Glomerular visceral epithelial cell (primary cell): ENCODE results near the gene PID1.

Experiments
- DNase-seq: peaks from one replicate; pipeline ENCODE4 v3.0.0-alpha.2; 2016; ENCODE audit errors: extremely low spot score

Gene PID1

DNA sequence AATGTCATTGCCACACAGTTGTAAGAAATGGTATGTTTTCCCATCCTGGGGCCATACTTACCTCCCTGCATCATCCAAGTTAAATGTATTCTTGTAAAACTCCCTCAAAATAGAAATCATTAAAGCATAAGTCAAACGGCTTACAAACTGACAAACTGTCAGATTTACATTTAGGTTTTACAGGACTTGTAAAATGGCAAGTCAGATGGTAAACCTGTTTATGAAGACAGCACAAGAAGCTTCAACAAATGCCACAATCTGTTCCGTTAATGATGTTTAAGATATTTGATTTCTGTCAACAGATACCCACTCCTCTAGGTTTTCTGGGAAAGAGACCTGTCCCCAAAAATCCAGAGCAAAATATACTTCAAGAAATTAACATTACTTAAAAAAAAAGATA is 197.2 kb downstream of the PID1 start:
- DNase-seq, result no peak

DNA sequence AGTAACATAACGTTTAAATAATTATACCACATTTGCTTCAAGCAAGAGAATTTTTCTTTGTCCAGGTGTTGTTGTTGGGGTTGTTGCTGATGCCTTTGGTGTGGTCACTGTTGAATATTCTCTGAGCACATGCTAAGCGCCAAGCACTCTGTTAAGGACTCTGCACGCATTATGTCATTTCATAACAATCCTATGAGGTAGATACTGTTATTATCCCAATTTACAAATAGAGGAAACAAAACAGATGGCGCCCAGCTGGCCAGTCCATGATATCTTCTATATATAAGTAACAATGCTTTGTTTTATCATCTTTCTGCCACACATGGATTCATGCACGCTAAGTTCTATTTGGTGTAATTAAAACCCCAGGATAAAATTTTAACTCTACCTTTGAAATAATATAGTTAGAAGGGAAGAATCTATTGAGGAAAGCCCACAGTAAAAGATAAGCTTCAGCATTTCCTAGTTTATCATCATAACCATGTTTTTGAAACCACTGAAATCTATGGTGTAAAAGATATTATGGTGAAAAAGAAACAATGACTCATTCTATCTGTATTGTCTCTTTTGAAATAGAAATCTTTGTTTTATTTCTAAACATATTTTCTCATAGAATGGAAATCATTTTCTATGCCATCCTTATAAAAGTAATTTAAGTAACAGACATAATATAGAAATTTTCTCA is 199.7 kb downstream of the PID1 start:
- DNase-seq, result no peak

DNA sequence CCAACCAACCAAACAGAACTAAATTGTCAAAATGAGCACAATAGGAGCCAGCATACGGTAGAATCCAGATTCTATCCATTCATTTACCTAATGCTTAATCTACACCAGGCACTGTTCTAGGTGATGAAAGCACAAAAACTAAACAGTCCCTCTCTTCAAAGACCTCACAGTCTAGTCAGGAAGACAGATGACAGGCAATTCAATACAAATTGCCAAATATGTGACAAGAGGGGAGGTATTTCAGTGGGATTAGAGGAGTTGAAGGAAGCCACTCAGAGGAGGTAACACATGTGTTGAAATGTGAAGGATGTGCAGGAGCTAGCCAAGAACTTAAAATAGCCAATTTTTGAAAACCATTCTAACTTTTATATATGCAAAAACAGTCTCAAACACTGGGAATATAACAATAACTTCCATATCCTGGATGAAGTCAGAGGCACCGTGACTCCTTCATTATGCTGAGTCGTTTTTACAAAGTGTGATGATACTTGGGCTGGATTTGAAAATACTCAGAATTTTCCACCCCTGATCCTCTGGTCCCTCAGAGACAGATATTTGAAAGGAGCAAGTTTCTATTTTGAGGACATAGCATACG is 204.9 kb downstream of the PID1 start:
- no peak for DNase-seq

DNA sequence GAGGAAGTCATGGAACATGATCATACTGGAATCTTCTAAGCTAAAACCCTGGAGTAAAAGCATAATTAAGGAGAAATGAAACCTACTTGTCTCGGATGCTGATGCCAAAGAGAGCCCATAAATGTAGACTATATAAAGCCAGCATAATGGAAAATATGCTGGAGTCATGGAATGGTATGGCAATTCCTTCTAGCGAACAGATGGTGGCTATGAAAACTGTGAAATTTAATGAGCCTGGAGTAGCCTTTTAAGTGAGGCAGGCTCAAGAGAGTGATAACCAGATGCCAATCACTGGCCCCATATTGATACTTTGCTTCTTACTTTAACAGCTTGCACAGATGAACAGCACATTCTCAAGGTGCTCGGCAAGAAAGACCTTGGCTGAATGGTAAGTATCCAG is 206.3 kb downstream of the PID1 start:
- DNase-seq, result no peak

DNA sequence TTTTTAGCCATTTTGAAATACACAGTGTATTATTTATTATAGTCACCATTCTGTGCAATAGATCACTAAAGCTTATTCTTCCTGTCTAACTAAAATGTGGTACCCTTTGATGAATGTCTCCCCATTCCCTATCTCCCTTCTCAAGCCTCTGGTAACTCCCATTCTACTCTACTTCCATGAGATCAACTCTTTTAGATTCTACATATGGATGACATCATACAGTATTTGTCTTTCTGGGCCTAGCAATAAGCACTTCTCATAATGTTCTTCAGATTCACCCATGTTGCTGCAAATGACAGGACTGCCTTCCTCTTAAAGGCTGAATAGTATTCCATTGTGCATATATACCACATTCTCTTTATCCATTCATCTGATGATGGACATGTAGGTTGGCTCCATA is 210.9 kb downstream of the PID1 start:
- no peak for DNase-seq

DNA sequence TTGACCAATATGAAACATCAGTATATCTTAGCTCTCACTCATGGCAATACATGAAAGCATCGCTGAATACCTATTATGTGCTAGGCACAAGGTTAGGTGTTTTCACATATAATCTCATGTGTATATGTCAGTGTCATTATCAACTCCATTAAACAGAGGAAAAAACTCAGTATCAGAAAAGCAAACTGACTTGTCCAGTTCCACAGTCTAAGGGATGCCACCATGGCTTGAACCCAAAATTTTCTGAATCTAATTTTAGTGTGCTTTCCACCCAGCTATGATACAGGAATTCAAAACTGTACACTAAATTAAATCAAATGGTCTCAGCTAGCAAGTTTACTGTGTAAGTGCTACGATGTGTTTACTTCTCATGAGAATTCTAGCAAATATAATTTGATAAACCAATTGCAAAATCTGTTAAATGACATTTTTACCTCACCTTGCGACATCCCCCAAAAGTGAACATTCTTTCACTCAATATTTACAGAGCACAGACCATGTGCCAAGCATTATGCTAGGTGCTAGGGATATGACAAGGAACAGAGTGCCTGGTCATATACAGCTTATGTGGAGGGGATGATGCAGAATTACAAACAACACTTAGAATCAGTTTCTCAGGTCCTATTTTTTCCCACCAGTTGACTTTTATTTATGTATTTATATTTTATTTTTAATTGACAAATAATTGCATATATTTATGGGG is 211.6 kb downstream of the PID1 start:
- no peak for DNase-seq

DNA sequence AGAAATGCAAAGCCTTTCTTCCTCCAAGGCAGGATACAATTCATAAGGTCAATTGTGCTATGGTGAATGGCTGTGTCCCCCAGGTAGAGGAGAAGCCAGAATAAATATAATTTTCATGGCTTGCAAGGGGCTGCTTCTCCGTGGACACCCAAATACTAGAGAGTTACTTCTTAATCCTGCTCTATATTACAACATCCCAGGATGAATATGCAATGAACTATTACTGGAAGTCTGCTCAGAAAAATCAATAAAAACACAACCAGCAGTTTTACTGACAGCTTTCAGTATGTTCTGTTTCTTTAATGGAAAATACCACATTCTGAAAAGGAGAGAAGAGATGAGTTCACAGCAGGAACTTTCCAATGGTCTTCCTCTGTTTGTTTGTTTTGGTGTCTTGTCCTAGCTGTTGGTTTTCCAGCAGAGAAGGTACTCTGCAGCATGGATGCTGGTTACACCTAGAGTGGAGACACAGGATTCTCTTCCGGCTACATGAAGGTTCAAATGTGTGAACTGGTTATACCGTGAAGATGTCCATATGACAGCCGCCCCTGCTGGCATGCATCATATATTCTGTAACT is 213.0 kb downstream of the PID1 start:
- DNase-seq, result no peak

DNA sequence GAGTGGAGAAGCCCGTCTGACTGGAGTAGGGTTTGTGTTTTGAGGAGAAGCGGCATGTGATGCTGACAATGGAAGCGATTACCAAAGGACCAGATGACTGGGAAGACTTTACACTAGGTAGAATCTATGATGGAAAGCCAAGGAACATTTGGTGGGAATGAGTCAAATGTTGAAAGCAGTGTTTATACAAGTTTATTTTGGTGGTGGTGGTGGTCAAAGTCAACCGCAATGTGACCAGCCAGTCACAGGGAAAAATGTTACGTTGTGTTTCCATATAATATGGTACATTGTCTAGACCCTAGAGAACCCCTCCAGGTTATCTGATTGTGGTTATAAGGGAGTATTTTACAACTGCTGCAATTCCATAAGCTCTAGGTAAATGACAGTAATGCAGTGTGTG is 216.8 kb downstream of the PID1 start:
- DNase-seq, result no peak

DNA sequence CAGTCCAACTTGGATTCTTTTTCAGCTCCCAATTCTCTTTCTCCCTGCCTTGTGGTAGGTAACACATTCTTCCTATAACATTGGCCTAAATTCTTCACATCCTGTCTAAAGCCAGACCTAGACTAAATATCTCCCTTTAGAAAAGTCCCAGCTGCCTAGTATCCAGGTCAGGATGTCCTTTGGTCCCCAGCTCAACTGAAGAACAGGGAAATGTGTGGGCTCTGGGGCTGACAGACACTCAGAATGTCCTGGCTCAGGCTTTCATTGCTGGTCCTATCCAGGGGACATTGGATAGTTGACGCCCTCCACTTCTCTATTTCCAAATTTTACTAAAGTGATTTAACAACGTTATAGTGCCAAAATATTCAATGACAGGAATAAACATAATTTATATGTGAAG is 219.3 kb downstream of the PID1 start:
- no peak for DNase-seq

DNA sequence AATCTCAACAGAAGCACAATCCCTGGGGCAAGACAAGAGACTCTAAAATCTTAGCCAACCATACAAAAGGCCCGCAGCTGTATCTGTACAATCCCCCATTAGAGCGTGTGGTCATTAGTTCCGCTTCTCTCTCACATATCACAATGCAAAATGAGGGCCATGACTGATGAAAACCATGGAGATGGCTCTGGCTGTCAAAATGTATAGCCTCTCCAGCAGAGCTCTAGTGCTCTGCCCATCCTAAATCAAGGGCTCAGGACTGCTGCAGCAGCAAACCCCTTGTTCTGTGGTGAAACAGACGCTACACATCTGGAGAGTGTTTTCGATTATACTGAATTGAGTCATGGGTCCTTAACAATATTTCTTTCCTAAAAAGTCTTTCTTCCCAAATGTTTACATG is 221.0 kb downstream of the PID1 start:
- DNase-seq, result no peak

DNA sequence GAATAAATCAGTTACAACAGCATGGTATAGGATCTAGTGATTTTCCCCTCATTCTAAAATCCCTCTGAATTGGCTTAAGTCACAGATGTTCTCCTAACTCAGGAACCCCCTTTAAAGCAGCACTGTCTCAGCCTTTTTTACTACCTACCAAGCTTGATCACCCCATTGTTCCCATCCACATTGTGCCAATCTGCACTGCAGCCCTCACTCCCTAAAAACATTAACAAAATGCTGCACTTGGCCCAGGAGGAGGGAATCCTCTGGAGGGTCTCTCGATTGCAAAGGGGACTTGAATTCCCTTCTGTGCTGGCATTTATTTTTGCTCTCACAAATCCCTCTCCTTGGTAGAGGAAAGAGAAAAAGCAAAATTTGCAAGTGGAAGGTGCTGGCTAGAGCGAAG is 223.0 kb downstream of the PID1 start:
- no peak for DNase-seq

DNA sequence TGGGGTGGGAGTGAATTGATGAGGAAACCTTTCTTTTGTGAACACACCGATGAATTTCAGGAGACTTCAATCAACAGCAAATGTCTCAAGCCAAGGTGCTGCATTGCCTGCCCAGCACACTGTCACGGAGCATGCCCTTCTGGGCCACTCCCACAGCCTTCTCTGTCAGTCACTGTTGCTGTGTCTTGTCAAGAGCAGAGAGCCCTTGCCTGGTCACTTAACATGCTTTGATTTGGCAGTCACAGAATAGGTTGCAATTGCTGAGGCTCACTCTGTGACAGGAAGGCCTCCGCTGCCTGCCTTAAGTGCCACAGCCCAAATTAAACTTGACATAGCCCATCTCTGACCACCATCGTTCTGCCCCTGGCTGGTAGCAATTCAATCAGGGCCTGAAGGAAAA is 225.4 kb downstream of the PID1 start:
- no peak for DNase-seq

DNA sequence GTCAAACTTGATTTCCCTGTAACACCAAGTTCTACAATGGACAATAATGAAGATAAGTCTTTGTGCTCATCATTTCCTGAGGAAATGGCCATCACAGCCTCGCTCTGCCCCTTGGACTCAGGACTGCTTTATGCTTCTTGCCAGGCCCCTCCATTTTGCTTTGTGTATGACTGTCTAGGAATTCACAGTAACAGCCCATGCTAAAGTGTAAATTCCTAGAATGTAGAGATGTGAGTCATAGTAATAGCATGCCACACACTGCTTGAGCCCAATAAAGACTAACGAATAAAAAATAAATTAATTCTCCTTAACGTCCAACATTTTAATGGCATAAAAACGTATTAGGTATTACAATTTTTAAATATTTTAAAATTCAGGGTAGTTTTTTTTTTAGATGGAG is 226.5 kb downstream of the PID1 start:
- no peak for DNase-seq

DNA sequence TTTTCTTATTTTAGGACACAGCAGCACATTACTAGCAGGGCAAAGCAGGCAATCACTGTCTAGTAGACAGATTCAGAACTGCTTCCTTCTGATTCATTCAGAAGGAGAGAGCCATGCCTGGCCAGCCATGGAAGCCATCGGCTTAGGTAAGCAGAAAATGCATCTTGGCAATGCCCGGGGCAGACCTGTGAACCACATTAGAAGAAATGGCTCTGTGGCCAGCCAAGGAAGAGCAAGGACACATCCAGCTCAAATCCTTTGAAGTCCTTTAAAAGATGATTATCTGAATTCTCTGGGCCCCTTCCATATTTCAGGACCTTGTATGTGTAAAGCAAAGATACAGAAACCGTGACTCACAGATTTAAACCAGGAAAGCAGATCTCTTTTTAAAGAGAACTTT is 227.4 kb downstream of the PID1 start:
- DNase-seq, result no peak

DNA sequence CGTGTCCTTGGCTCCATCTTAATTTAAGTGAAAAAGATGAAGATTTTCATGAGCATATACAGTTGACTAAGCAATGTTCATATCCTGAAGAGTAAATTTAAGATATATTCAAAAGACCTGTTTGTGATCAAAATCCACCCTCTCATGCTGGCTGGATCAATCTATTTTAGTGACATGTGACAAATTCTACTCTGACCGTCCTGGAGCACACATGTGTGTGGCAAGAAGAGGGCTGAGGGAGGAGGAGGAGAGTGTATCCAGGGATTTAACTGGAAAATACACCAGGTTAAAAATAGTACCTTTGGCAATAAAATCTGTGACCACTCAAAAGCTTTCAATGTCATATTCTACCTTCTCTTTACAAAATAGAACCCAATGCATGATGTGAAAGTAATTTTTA is 228.7 kb downstream of the PID1 start:
- no peak for DNase-seq

DNA sequence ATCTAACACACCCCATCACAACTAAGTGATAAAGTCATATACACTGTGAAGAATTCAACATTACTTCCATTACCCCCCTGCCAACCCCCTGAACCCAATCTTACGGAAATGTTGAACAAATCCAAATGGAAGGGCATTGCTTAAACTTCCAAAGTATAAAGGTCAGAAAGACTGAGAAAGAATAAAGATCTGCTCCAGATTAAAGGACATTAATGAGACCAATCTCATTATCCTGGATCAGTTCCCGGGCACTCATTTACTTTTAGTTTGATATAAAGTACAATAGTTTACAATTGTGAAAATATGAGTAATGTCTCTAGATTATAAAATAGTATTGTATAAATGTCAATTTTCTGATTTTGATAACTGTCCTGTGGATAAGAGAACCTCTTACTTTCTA is 229.4 kb downstream of the PID1 start:
- no peak for DNase-seq

DNA sequence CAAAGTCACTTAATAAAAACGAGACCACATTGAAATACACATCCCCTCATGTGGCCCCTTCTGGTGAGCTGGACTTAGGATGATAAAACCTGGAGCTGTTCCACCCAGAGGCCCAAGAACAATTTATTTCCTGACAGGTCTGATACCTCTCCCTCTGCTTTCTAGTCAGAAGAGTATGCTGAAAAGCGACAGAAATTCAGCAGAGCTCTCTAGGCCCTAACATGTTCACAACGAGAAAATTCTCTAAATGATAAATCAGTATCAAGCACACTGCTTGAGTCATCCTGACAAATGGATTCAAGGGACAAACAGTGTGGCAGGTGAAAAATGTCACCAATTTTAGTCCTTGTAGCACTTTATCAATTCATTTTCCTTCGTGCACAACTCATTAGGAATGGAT is 233.5 kb downstream of the PID1 start:
- DNase-seq, result no peak

DNA sequence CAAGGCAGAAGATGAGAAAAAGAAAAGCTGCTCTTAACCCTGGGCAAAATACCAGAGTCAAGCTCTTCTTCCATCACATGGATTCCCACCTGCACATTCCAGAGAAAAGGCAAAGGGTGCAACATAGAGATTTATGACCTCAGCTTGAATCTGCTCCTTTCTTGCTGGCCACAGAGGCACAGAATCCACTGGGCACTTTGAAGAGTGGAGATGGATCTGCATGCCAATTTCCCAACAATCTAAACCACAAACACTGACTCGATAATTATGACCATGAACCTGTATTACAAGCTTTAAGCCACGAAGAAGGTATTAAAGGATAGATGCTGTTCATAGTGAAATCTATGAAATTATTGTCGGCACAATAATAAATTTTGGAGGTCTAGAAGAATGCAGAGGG is 237.3 kb downstream of the PID1 start:
- no peak for DNase-seq

DNA sequence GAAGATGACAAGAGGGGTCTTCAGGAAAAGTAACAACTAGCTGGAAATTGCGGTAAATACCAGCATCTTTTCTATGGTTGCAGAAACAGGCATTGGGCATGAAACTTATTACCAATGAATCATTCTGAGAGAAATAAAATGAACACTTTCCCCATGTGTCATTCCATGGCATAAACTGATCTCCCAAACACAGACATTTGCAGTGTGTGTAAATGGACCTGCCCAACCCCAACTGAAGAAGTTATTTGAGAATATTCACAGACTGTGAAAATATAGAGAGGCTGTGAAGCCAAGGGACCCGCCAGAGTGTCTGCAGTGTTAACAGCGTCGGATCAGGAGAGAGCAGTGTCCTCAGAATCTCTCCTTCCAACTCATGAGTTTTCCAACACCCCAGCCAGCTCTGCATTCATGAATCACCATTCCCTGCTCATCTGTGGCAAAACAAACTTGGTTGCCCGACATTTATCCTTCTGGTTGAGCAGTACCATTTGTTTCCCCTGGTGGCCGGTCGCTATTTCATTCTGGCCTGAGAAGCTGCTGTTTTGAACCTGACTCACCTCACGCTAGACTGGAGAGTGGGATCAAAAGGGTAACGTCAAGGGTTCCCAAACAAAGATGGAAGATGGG is 238.4 kb downstream of the PID1 start:
- no peak for DNase-seq

DNA sequence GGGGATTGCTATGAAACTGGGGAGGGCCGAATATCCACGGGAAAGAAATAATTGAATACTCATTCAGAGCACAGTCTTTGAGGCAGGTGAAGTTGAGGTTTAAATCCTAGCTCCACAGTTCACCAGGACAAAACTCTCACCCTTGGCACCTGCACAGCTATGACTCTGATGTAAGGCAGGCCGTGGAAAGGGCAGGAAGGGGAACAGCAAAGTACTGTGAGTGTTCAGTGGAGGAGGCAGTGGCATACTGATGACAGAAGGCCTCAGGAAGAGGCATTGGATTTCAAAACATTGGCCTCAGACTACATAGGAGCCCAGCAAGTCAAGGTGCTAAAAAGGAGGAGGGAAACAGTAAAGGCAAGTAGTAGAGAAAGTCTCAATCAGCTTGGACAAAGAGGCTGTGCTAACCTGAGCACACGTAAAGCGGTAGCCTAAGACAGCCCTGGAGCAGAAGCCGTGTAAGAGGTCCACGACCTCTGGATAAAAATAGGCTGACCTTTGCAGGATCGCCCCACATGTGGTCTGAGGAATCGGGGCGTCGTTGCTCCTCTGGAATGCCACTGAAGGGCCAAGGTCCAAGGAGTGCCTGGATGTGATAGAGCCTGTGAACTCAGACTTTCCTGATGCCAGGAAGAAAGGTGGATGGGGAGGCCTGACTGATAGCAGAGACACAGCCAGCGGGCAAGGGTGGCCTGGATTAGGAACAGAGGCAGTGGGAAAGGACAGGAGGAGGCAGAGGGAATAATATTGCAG is 243.6 kb downstream of the PID1 start:
- DNase-seq, result no peak

DNA sequence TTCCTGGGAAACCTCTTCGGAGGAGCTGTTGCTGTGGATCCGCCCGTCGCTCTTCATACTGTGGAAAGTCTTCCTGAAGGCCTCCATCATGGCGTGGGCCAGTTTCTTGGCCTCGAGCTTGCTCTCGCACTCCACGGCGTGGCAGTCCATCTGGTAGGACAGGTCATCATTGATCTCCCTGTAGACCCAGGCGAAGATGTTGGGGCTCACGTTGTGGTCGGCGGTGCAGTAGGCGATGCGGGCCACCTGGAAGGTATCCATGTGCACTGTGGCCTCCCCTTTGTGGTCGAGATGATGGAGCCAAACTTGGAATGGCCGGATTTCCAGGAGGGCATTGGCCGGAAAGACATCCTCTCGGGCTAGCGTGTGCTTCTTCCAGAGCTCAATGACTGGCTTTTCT is 245.4 kb downstream of the PID1 start:
- DNase-seq, result no peak

DNA sequence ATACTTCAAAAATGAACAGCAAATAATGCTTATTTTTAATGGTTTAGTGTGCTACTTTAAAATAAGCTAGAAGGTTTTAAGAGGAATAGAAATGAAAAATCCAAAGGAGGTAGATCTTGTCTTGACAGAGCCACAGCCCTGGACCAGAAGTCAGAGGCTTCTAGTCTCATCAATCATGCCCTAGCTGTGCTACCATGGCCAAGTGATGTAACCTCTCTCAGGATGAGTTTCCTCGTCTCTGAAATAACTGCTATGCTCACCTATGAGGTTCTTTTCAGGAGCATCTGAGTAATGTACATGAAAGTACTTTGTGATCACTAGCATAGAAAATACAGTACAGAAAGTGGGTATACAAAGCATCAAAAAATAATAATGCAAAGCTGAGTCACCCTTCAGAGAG is 248.4 kb downstream of the PID1 start:
- no peak for DNase-seq
